IMR-90 (cell line): ENCODE measurements around the gene TIGD3. TPM values are rescaled to one million over a fixed set of nuclear protein-coding genes. Genes with fewer than 3 reads are reported as not detected.

Experiments used
- ATAC-seq: fragments of 200-7000 bp; cut with Tn5 transposase; 2 replicates; pipeline ENCODE4 v1.9.1; 2020; ENCODE audit warnings: low read depth, mild to moderate bottlenecking, moderate library complexity
- BruUV-seq: library from RNA; stranded (reverse); fragments of 400-500 nt; replicated peaks from 2 replicates; lab custom pipeline; 2021; lab: Mats Ljungman, UMichigan
- CTCF ChIA-PET: fragments of 300-600 bp; formaldehyde crosslinking; extraction: SDS; loops from one replicate; lab custom pipeline; 2021; ENCODE audit warnings: antibody characterized with exemption; lab: Yijun Ruan, JAX
- POLR2A ChIA-PET: fragments of 300-600 bp; sonication (Branson Sonifier 250); formaldehyde crosslinking; loops from one replicate; lab custom pipeline; 2022; ENCODE audit warnings: antibody characterized with exemption; ENCODE audit not compliant: unreplicated experiment; lab: Charles Lee
- DNase-seq: peaks from one replicate; pipeline ENCODE4 v3.0.0; 2013
- H2AFZ ChIP-seq: replicated peaks from 2 replicates; pipeline ENCODE3; 2013; ENCODE audit warnings: low read length, mild to moderate bottlenecking; ENCODE audit not compliant: poor library complexity
- H2AK5ac ChIP-seq: 2 replicates; pipeline ENCODE4 v1.6.1; 2013; ENCODE audit warnings: low read depth, low read length, inconsistent platforms
- H2AK9ac ChIP-seq: replicated peaks from 2 replicates; pipeline ENCODE3; 2013; ENCODE audit warnings: mild to moderate bottlenecking, low read depth, low read length, moderate library complexity; ENCODE audit not compliant: poor library complexity
- H2BK120ac ChIP-seq: 2 replicates; pipeline ENCODE4 v1.6.1; 2013; ENCODE audit warnings: low read depth, low read length, inconsistent platforms
- H2BK15ac ChIP-seq: 3 replicates; pipeline ENCODE4 v1.6.1; 2013; ENCODE audit warnings: low read depth, low read length, inconsistent platforms
- H2BK20ac ChIP-seq: 2 replicates; pipeline ENCODE4 v1.6.1; 2013; ENCODE audit warnings: low read depth, mild to moderate bottlenecking, inconsistent platforms, low read length, moderate library complexity
- H2BK5ac ChIP-seq: 2 replicates; pipeline ENCODE4 v1.6.1; 2013; ENCODE audit warnings: mild to moderate bottlenecking, low read depth, low read length, inconsistent platforms; ENCODE audit not compliant: poor library complexity, severe bottlenecking
- H3K14ac ChIP-seq: replicated peaks from 2 replicates; pipeline ENCODE4 v1.6.1; 2013; ENCODE audit warnings: low read depth, low read length, inconsistent platforms
- H3K18ac ChIP-seq: 2 replicates; pipeline ENCODE4 v1.6.1; 2013; ENCODE audit warnings: low read depth, low read length, control low read depth
- H3K23ac ChIP-seq: 2 replicates; pipeline ENCODE4 v1.6.1; 2013; ENCODE audit warnings: low read depth, low read length, inconsistent platforms
- H3K27ac ChIP-seq: 2 replicates; pipeline ENCODE4 v1.5.1; 2013; ENCODE audit warnings: mild to moderate bottlenecking, control low read depth, low read length; ENCODE audit not compliant: insufficient read depth
- H3K27me3 ChIP-seq: 2 replicates; pipeline ENCODE4 v1.6.1; 2013; ENCODE audit warnings: low read length; ENCODE audit not compliant: control insufficient read depth, insufficient read depth
- H3K36me3 ChIP-seq: 2 replicates; pipeline ENCODE4 v1.6.1; 2013; ENCODE audit warnings: low read length, mixed read lengths; ENCODE audit not compliant: control insufficient read depth, insufficient read depth
- H3K4ac ChIP-seq: 2 replicates; pipeline ENCODE4 v1.6.1; 2013; ENCODE audit warnings: low read depth, low read length, inconsistent platforms
- H3K4me1 ChIP-seq: 2 replicates; pipeline ENCODE4 v1.6.1; 2013; ENCODE audit warnings: low read length, mixed read lengths; ENCODE audit not compliant: control insufficient read depth, insufficient read depth
- H3K4me2 ChIP-seq: 2 replicates; pipeline ENCODE4 v1.6.1; 2013; ENCODE audit warnings: low read depth, mild to moderate bottlenecking, control low read depth, low read length, moderate library complexity
- H3K4me3 ChIP-seq: 2 replicates; pipeline ENCODE4 v1.5.1; 2013; ENCODE audit warnings: low read depth, mild to moderate bottlenecking, control low read depth, low read length, moderate library complexity; ENCODE audit not compliant: insufficient read depth
- H3K56ac ChIP-seq: 2 replicates; pipeline ENCODE4 v1.6.1; 2013; ENCODE audit warnings: low read length, inconsistent platforms; ENCODE audit not compliant: insufficient read depth; ENCODE audit errors: extremely low read depth
- H3K79me1 ChIP-seq, 2 experiments: 2 replicates each; pipeline ENCODE4 v1.6.1; 2013; ENCODE audit warnings: low read length in 2 of 2, inconsistent platforms in 1 of 2, low read depth in 1 of 2
- H3K9ac ChIP-seq: 2 replicates; pipeline ENCODE4 v1.6.1; 2013; ENCODE audit warnings: low read depth, low read length, control low read depth
- H3K9me1 ChIP-seq: 2 replicates; pipeline ENCODE4 v1.6.1; 2013; ENCODE audit warnings: low read length, inconsistent platforms; ENCODE audit not compliant: insufficient read depth
- H3K9me3 ChIP-seq: 2 replicates; pipeline ENCODE4 v1.6.1; 2013; ENCODE audit warnings: low read length; ENCODE audit not compliant: control insufficient read depth, insufficient read depth
- H4K20me1 ChIP-seq: 2 replicates; pipeline ENCODE4 v1.6.1; 2013; ENCODE audit warnings: low read length, inconsistent platforms; ENCODE audit not compliant: insufficient read depth
- H4K5ac ChIP-seq: 2 replicates; pipeline ENCODE4 v1.6.1; 2013; ENCODE audit warnings: mild to moderate bottlenecking, low read depth, low read length, control low read depth
- H4K8ac ChIP-seq, 2 experiments: 2 replicates each; pipeline ENCODE4 v1.6.1; 2013; ENCODE audit warnings: low read depth in 2 of 2, low read length in 2 of 2, control low read depth in 1 of 2, inconsistent platforms in 1 of 2
- H4K91ac ChIP-seq: 2 replicates; pipeline ENCODE4 v1.6.1; 2013; ENCODE audit warnings: low read depth, low read length, inconsistent platforms; ENCODE audit not compliant: insufficient read depth
- BHLHE40 ChIP-seq: fragments of 150-350 bp; IDR thresholded peaks from 2 replicates; pipeline ENCODE4 v1.6.1; 2016; ENCODE audit warnings: mild to moderate bottlenecking, low read depth, low read length
- CEBPB ChIP-seq: IDR thresholded peaks from 2 replicates; pipeline ENCODE4 v1.6.1; 2012; ENCODE audit warnings: low read depth, low read length, improper control_type of control experiment
- CHD1 ChIP-seq: IDR thresholded peaks from 2 replicates; pipeline ENCODE4 v1.6.1; 2012; ENCODE audit warnings: low read depth, low read length, improper control_type of control experiment
- MAFK ChIP-seq: IDR thresholded peaks from 2 replicates; pipeline ENCODE4 v1.6.1; 2012; ENCODE audit warnings: low read depth, low read length, improper control_type of control experiment
- MAZ ChIP-seq: IDR thresholded peaks from 2 replicates; pipeline ENCODE4 v1.6.1; 2012; ENCODE audit warnings: low read depth, mild to moderate bottlenecking, low read length, improper control_type of control experiment, moderate library complexity, borderline replicate concordance
- MXI1 ChIP-seq: IDR thresholded peaks from 2 replicates; pipeline ENCODE4 v1.6.1; 2012; ENCODE audit warnings: low read depth, mild to moderate bottlenecking, low read length, moderate library complexity, borderline replicate concordance
- NFE2L2 ChIP-seq: fragments of 150-350 bp; IDR thresholded peaks from 2 replicates; pipeline ENCODE4 v1.6.1; 2016; ENCODE audit warnings: low read depth, mild to moderate bottlenecking, low read length
- POLR2A ChIP-seq: IDR thresholded peaks from 2 replicates; pipeline ENCODE4 v1.6.1; 2012; ENCODE audit warnings: mild to moderate bottlenecking, low read depth, low read length
- RAD21 ChIP-seq: IDR thresholded peaks from 2 replicates; pipeline ENCODE4 v1.6.1; 2012; ENCODE audit warnings: low read length, improper control_type of control experiment
- RCOR1 ChIP-seq: IDR thresholded peaks from 2 replicates; pipeline ENCODE4 v1.6.1; 2012; ENCODE audit warnings: mild to moderate bottlenecking, low read length, improper control_type of control experiment; ENCODE audit not compliant: insufficient replicate concordance
- RFX5 ChIP-seq: IDR thresholded peaks from 2 replicates; pipeline ENCODE4 v1.8.0; 2012; ENCODE audit warnings: low read depth, mild to moderate bottlenecking, low read length, moderate library complexity
- SMC3 ChIP-seq: fragments of 150-350 bp; IDR thresholded peaks from 2 replicates; pipeline ENCODE4 v1.6.1; 2016; ENCODE audit warnings: low read depth, mild to moderate bottlenecking, antibody characterized with exemption, low read length, moderate library complexity
- WGBS, 2 experiments: methylation state at CpG; one replicate each; pipeline versions ENCODE4 v1.1.5 to v1.1.7; 2013; ENCODE audit warnings: missing lambda C conversion rate in 2 of 2; ENCODE audit not compliant: insufficient read length in 1 of 2; ENCODE audit errors: extremely low coverage in 2 of 2; 5-methylcytosine and 5-hydroxymethylcytosine counted together
- dilution Hi-C: fragments of 300-500 bp; cut with HindIII; formaldehyde crosslinking; loops from one replicate; pipeline ENCODE4 v1.14.3; 2018; ENCODE audit warnings: low sequenced_read_pairs; ENCODE audit not compliant: unreplicated experiment
- in situ Hi-C: fragments of 300-500 bp; cut with MboI; formaldehyde crosslinking; loops from 3 replicates; pipeline ENCODE4 v1.14.3; 2019; ENCODE audit warnings: low sequenced_read_pairs, inconsistent platforms, mixed read lengths
- intact Hi-C: fragments of 100-400 bp; cut with micrococcal nuclease; formaldehyde crosslinking; loops from 2 replicates; pipeline ENCODE4 v1.10.0; 2022
- polyA plus RNA-seq, 3 experiments: library from polyadenylated mRNA; depleted of rRNA; stranded (reverse); fragments of >200 nt; gene quantifications; 2 replicates each; pipeline ENCODE4 v1.2.3, GENCODE V29; 2012; ENCODE audit warnings: low replicate concordance in 1 of 3
- total RNA-seq: library from RNA; depleted of rRNA; stranded (reverse); fragments of >200 nt; gene quantifications from 2 replicates; pipeline ENCODE4 v1.2.3, GENCODE V29; 2012
- TF ChIP-seq, protein P1 (sequence below): conservative IDR thresholded peaks from 2 replicates; pipeline ENCODE4 v1.5.1; 2012; ENCODE audit warnings: mild to moderate bottlenecking, low read depth, low read length, improper control_type of control experiment
- TF ChIP-seq, protein P2 (sequence below): fragments of 150-350 bp; IDR thresholded peaks from 2 replicates; pipeline ENCODE4 v1.6.1; 2016; ENCODE audit warnings: low read depth, mild to moderate bottlenecking, low read length, moderate library complexity, borderline replicate concordance

The TIGD3 gene
- total and polyA plus RNA-seq, 2 of the 4 experiments (the other 2 are of a cell fraction): 0.12 TPM; not detected in 1

GRCh38 chr11:65307298-65308229, 47.0 kb upstream of the TIGD3 start:
- Histone ChIP-seq H3K27ac (no peak overlapping the region), H2AFZ (no peak overlapping the region), H3K36me3 (no peaks in the 10 kb centered on the region), H2AK5ac (peak overlapping the region; percentile 70; the same call in 1 of the 2 replicates), H3K9me3 (no peaks in the 10 kb centered on the region), H4K91ac (peak overlapping the region; percentile 3; the same call in 1 of the 2 replicates), H3K4me3 (no peak overlapping the region), H3K9ac (no peak overlapping the region), H3K4me2 (no peak overlapping the region), H2AK9ac (peak overlapping the region; percentile 8), H3K27me3 (no peaks in the 10 kb centered on the region), H2BK5ac (no peak overlapping the region), H3K23ac (no peak overlapping the region), H3K56ac (no peak overlapping the region), H4K20me1 (peaks cover 9% of the 10 kb centered on the region), H3K14ac (peak overlapping the region; percentile 54; the same call in 1 of the 2 replicates), H3K18ac (no peak overlapping the region), H4K8ac (no peak overlapping the region), H3K4me1 (peaks cover 43% of the 10 kb centered on the region), H2BK20ac (peak overlapping the region; percentile 16; the same call in 1 of the 2 replicates), H3K4ac (peak overlapping the region; percentile 15; the same call in 1 of the 2 replicates), H3K9me1 (peaks cover 44% of the 10 kb centered on the region), H2BK120ac (peak overlapping the region; percentile 19; the same call in 1 of the 2 replicates), H2BK15ac (peak overlapping the region; percentile 28; the same call in 1 of the 3 replicates), H4K5ac (no peak overlapping the region), H3K79me1 (peaks cover under 1 to 47% of the 10 kb centered on the region in 2 experiments; a peak in 2 of 4 replicates)
- intact Hi-C loops (no loop called here), in situ Hi-C loops (no loop called here), dilution Hi-C loops (no loop called here)
- BruUV-seq: no TSS peak
- DNase-seq (peak; percentile 31), ATAC-seq (no peak)
- POLR2A ChIA-PET: no interaction called here
- CTCF ChIA-PET: no interaction called here
- TF ChIP-seq SMC3 (no peak), BHLHE40 (no peak), CHD1 (no peak), NFE2L2 (no peak), MAZ (no peak), CEBPB (no peak), RFX5 (no peak), RCOR1 (no peak), MXI1 (no peak), RAD21 (no peak), MAFK (no peak), POLR2A (no peak)
- TF ChIP-seq, protein P1, sequence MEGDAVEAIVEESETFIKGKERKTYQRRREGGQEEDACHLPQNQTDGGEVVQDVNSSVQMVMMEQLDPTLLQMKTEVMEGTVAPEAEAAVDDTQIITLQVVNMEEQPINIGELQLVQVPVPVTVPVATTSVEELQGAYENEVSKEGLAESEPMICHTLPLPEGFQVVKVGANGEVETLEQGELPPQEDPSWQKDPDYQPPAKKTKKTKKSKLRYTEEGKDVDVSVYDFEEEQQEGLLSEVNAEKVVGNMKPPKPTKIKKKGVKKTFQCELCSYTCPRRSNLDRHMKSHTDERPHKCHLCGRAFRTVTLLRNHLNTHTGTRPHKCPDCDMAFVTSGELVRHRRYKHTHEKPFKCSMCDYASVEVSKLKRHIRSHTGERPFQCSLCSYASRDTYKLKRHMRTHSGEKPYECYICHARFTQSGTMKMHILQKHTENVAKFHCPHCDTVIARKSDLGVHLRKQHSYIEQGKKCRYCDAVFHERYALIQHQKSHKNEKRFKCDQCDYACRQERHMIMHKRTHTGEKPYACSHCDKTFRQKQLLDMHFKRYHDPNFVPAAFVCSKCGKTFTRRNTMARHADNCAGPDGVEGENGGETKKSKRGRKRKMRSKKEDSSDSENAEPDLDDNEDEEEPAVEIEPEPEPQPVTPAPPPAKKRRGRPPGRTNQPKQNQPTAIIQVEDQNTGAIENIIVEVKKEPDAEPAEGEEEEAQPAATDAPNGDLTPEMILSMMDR: no peak
- TF ChIP-seq, protein P2, sequence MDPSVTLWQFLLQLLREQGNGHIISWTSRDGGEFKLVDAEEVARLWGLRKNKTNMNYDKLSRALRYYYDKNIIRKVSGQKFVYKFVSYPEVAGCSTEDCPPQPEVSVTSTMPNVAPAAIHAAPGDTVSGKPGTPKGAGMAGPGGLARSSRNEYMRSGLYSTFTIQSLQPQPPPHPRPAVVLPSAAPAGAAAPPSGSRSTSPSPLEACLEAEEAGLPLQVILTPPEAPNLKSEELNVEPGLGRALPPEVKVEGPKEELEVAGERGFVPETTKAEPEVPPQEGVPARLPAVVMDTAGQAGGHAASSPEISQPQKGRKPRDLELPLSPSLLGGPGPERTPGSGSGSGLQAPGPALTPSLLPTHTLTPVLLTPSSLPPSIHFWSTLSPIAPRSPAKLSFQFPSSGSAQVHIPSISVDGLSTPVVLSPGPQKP: no peak
- whole genome bisulfite sequencing, 2 experiments: 91% methylated on average over 4 of the region's 6 CpGs; no CpG with 5 or more reads in 1 of the 2 experiments
